HepG2 (cell line): Measurements from ENCODE around the gene DAPK1. TPM values are rescaled to one million over a fixed set of nuclear protein-coding genes. Genes with fewer than 3 reads are reported as not detected.

Source experiments
- ATAC-seq: fragments of 200-7000 bp; cut with Tn5 transposase; 3 replicates; pipeline ENCODE4 v1.9.1; 2020; ENCODE audit warnings: mild to moderate bottlenecking, moderate library complexity
- BruUV-seq: library from RNA; stranded (reverse); fragments of 400-500 nt; replicated peaks from 2 replicates; lab custom pipeline; 2021; lab: Mats Ljungman, UMichigan
- CTCF ChIA-PET: fragments of 300-600 bp; formaldehyde crosslinking; extraction: SDS; loops from one replicate; lab custom pipeline; 2021; ENCODE audit warnings: low total read pairs, inconsistent platforms, low intra/inter-chr PET ratio; lab: Yijun Ruan, JAX
- POLR2A ChIA-PET: fragments of 350-600 bp; sonication (Branson Sonifier 250); formaldehyde crosslinking; loops from one replicate; lab custom pipeline; 2020; ENCODE audit warnings: antibody characterized with exemption, inconsistent platforms; lab: Yijun Ruan, JAX
- DNase-seq: peaks from one replicate; pipeline ENCODE4 v3.0.0-alpha.2; 2015; ENCODE audit warnings: low spot score
- FAIRE-seq: peaks from 3 replicates; lab custom pipeline; 2011; peaks lifted over from hg19 to GRCh38; lab: Jason Lieb, UNC
- H2AFZ ChIP-seq: one replicate; pipeline ENCODE4 v1.6.1; 2011; ENCODE audit warnings: low read length, inconsistent platforms
- H3K27ac ChIP-seq: fragments of 300-600 bp; 3 replicates; pipeline ENCODE4 v1.8.0; 2011; ENCODE audit warnings: mixed run types, mild to moderate bottlenecking, mixed read lengths, low read length, inconsistent platforms; ENCODE audit not compliant: insufficient read depth; ENCODE audit errors: extremely low read length
- H3K27me3 ChIP-seq, 2 experiments: fragments of 200-600 bp in 1 of 2; 2 replicates in 1 of 2; 3 replicates in 1 of 2; pipeline versions ENCODE4 v1.6.0 to v1.8.0; 2011; ENCODE audit warnings: low read length in 2 of 2, mild to moderate bottlenecking in 2 of 2, moderate library complexity in 2 of 2, inconsistent platforms in 1 of 2; ENCODE audit not compliant: insufficient read depth in 2 of 2, control insufficient read depth in 1 of 2
- H3K36me3 ChIP-seq, 2 experiments: fragments of 200-600 bp in 1 of 2; replicated peaks in 1 of 2; 2 replicates in 1 of 2; 3 replicates in 1 of 2; pipeline versions ENCODE4 v1.5.1 to v1.8.0; 2011; ENCODE audit warnings: low read length in 2 of 2, inconsistent platforms in 1 of 2; ENCODE audit not compliant: insufficient read depth in 2 of 2, control insufficient read depth in 1 of 2
- H3K4me1 ChIP-seq: 2 replicates; pipeline ENCODE4 v1.5.1; 2012; ENCODE audit warnings: low read length, inconsistent platforms; ENCODE audit not compliant: insufficient read depth
- H3K4me2 ChIP-seq: 2 replicates; pipeline ENCODE4 v1.6.0; 2011; ENCODE audit warnings: low read depth, low read length, inconsistent platforms
- H3K4me3 ChIP-seq, 3 experiments: fragments of 200-600 bp in 1 of 3; sonication (generic), shearing (Covaris generic) in 1 of 3; replicated peaks in 1 of 3; 2 replicates each; pipeline ENCODE4 v1.5.1; 2011 to 2016; ENCODE audit warnings: low read length in 3 of 3, inconsistent platforms in 2 of 3, low read depth in 2 of 3, mild to moderate bottlenecking in 2 of 3, control low read depth in 1 of 3, mixed read lengths in 1 of 3; ENCODE audit not compliant: insufficient read depth in 1 of 3
- H3K79me2 ChIP-seq: one replicate; pipeline ENCODE4 v1.6.1; 2011; ENCODE audit warnings: low read length, inconsistent platforms; ENCODE audit not compliant: insufficient read depth
- H3K9ac ChIP-seq: 2 replicates; pipeline ENCODE4 v1.6.0; 2011; ENCODE audit warnings: mild to moderate bottlenecking, low read depth, low read length, inconsistent platforms; ENCODE audit not compliant: insufficient read depth
- H3K9me3 ChIP-seq: 2 replicates; pipeline ENCODE4 v1.5.1; 2012; ENCODE audit warnings: mild to moderate bottlenecking, low read length
- H4K20me1 ChIP-seq: 2 replicates; pipeline ENCODE4 v1.6.0; 2011; ENCODE audit warnings: inconsistent platforms, mild to moderate bottlenecking, low read length, moderate library complexity; ENCODE audit not compliant: insufficient read depth
- ARID5B ChIP-seq: IDR thresholded peaks from 2 replicates; pipeline ENCODE4 v1.4.0; 2020; ENCODE audit warnings: mild to moderate bottlenecking, missing genetic modification reagents
- KDM1A ChIP-seq: IDR thresholded peaks from 2 replicates; pipeline ENCODE4 v1.6.1; 2016; ENCODE audit warnings: missing compliant biosample characterization
- NR2F1 ChIP-seq, 2 experiments: fragments of 450-650 bp in 1 of 2; formaldehyde crosslinking in 1 of 2; IDR thresholded peaks; 2 replicates each; pipeline versions ENCODE4 v1.5.0 to v1.6.1; 2016 to 2020; ENCODE audit warnings: mild to moderate bottlenecking in 1 of 2, missing compliant biosample characterization in 1 of 2, missing genetic modification reagents in 1 of 2, moderate library complexity in 1 of 2
- NR2F6 ChIP-seq, 2 experiments: IDR thresholded peaks; 2 replicates each; pipeline ENCODE4 v1.6.1; 2016; ENCODE audit warnings: antibody characterized with exemption in 1 of 2, mild to moderate bottlenecking in 1 of 2
- RARA ChIP-seq: IDR thresholded peaks from 2 replicates; pipeline ENCODE4 v1.6.1; 2016; ENCODE audit warnings: missing genetic modification reagents, missing compliant biosample characterization
- RCOR2 ChIP-seq: IDR thresholded peaks from 2 replicates; pipeline ENCODE4 v1.6.1; 2016; ENCODE audit warnings: missing biosample characterization, missing genetic modification reagents
- SOX13 ChIP-seq, 3 experiments: fragments of 450-650 bp in 1 of 3; sonication (generic) in 1 of 3; formaldehyde crosslinking in 1 of 3; IDR thresholded peaks in 2 of 3; conservative IDR thresholded peaks in 1 of 3; 2 replicates each; pipeline versions ENCODE4 v1.5.0 to v1.6.1; 2016 to 2020; ENCODE audit warnings: antibody characterized with exemption in 1 of 3, mild to moderate bottlenecking in 1 of 3, missing compliant biosample characterization in 1 of 3, missing genetic modification reagents in 1 of 3, moderate library complexity in 1 of 3
- TBX2 ChIP-seq: sonication (generic); formaldehyde crosslinking; IDR thresholded peaks from 2 replicates; pipeline ENCODE4 v1.5.0; 2020; ENCODE audit warnings: missing genetic modification reagents, mild to moderate bottlenecking, borderline replicate concordance
- ZNF761 ChIP-seq: sonication (generic); formaldehyde crosslinking; conservative IDR thresholded peaks from 2 replicates; pipeline ENCODE4 v1.4.0; 2020; ENCODE audit warnings: mild to moderate bottlenecking, missing genetic modification reagents
- WGBS: methylation state at CpG from one replicate; pipeline ENCODE4 v1.1.6; 2017; ENCODE audit warnings: low lambda C conversion rate; 5-methylcytosine and 5-hydroxymethylcytosine counted together
- in situ Hi-C: cut with HindIII; loops from 2 replicates; pipeline ENCODE4 v1.10.0; 2017; ENCODE audit warnings: low pct_unique_long_range_greater_than_20kb; ENCODE audit not compliant: extremely low pct_ligation_motif_present
- intact Hi-C: fragments of 100-400 bp; cut with micrococcal nuclease; formaldehyde crosslinking; loops from one replicate; pipeline ENCODE4 v1.10.0; 2022; ENCODE audit not compliant: unreplicated experiment
- polyA plus RNA-seq, 8 experiments: library from polyadenylated mRNA; depleted of rRNA in 3 of 8; stranded (reverse) in 7 of 8; unstranded in 1 of 8; fragments of >200 nt; fragmentation: Illumina TruSeq in 4 of 8; extraction: Trizol in 4 of 8; gene quantifications; 2 replicates each; pipeline versions ENCODE4 v1.2.1 to v1.2.3, GENCODE V29; 2011 to 2016; ENCODE audit warnings: low read depth in 4 of 8, missing spikeins in 1 of 8, mixed read lengths in 1 of 8; ENCODE audit not compliant: insufficient read depth in 1 of 8
- total RNA-seq, 5 experiments: library from RNA; depleted of rRNA; stranded (reverse); fragments of >200 nt; fragmentation: Illumina TruSeq; extraction: Trizol; gene quantifications; 2 replicates each; pipeline ENCODE4 v1.2.3, GENCODE V29; 2016; ENCODE audit warnings: low read depth in 1 of 5

The DAPK1 gene
- total and polyA plus RNA-seq, 2 of the 13 experiments (the other 11 are each of a cell fraction or from before 2014, with no cell fraction given), result 35.7 to 35.9 TPM

DNA sequence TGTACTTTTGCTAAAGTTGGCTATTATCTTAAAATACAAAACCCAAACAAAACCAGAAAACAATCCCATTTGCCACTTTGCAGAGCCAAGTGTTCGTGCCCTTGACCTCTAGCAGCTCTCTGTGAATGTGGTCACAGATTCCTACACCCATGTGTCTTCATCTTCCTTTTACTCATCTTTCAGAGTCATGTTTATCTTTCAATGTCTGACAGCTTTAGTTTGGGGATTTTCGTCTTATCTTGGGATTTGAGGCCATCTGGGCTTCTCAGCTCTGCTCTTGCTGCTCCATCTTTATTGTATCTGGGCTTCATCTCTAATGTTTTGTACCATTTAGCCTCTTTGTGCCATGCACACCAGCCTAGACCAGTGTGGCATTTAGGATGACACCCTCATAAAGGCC is 81.0 kb downstream of the DAPK1 start:
- no TSS peak for BruUV-seq
- H4K20me1 ChIP-seq, result no peaks in the 10 kb centered on the region
- no peaks in the 10 kb centered on the region for H3K36me3 ChIP-seq
- WGBS, result 87% methylated on average over 2 of the region's 2 CpGs
- no peak overlapping the region for H3K27ac ChIP-seq
- no peak overlapping the region for H2AFZ ChIP-seq
- ChIA-PET CTCF (no interaction called here), POLR2A (interaction anchor here (1.0 to 5.4 kb wide), 2 partner anchors 8 to 11 kb away, joined by 3 to 26 read pairs; no protein-coding TSS in a partner anchor)
- H3K4me3 ChIP-seq, result no peak overlapping the region
- peaks cover 15% of the 10 kb centered on the region for H3K79me2 ChIP-seq
- H3K4me2 ChIP-seq, result no peak overlapping the region
- intact Hi-C loops, result no loop called here
- ATAC-seq, result no peak
- no peak for FAIRE-seq
- in situ Hi-C loops, result no loop called here
- no peak overlapping the region for H3K9ac ChIP-seq
- peaks cover 63% of the 10 kb centered on the region for H3K4me1 ChIP-seq
- TF ChIP-seq SOX13 (IDR thresholded peaks at IDR 0.05), result no peak
- TF ChIP-seq SOX13 (CRISPR knock-in tag; conservative IDR thresholded peaks at IDR 0.05 in 1 of 2, IDR thresholded peaks at IDR 0.05 in 1 of 2), result peak in 1 of 2 experiments; percentile 56; a peak in 2 of 4 replicates
- TF ChIP-seq KDM1A (CRISPR knock-in tag), result no peak
- TF ChIP-seq RARA (CRISPR knock-in tag), result peak; percentile 17; the same call in 1 of the 2 replicates
- no peak for TF ChIP-seq ZNF761 (CRISPR knock-in tag)
- no peak for TF ChIP-seq TBX2 (CRISPR knock-in tag)
- TF ChIP-seq RCOR2 (CRISPR knock-in tag), result no peak
- TF ChIP-seq NR2F6 (IDR thresholded peaks at IDR 0.05), result 0 out of 2 replicates have a peak, but pooled peaks have one; percentile 36
- TF ChIP-seq NR2F6 (CRISPR knock-in tag; IDR thresholded peaks at IDR 0.05), result 0 out of 2 replicates have a peak, but pooled peaks have one; percentile 27
- 0 out of 4 replicates have a peak, but pooled peaks of 1 of the 2 experiments have one; percentile 24 for TF ChIP-seq NR2F1 (CRISPR knock-in tag; IDR thresholded peaks at IDR 0.05)
- 0 out of 2 replicates have a peak, but pooled peaks have one; percentile 23 for TF ChIP-seq ARID5B (CRISPR knock-in tag)
- DNase-seq, result no peak
- H3K27me3 ChIP-seq, result no peaks in the 10 kb centered on the region
- H3K9me3 ChIP-seq, result no peaks in the 10 kb centered on the region
